ENCODE results near the gene RTP3. TPM values are rescaled to one million over a fixed set of nuclear protein-coding genes. Genes with fewer than 3 reads are reported as not detected.

RTP3 gene
- not detected in 2 replicates for total RNA-seq (2014; rRNA removed; shearing (Covaris generic))
- polyA plus RNA-seq (2015; cell fraction: cytosol; rRNA removed) = 0.15 and 0.24 TPM in 2 replicates
- not detected in 2 replicates for polyA plus RNA-seq (2015; cell fraction: nucleus; rRNA removed)

- no peak for DNase-seq (ENCODE audit: low read depth)
These were observed at the start of gene RTP3 for GRCh38 chr3:46497556-46498265. Gene RTP3, plus strand, starts transcription at chr3:46497976. Its CDS starts 87 bp downstream, at chr3:46498063.

GRCh38 chr3:46448721-46449120 lies 49.1 kb upstream of the RTP3 start:
- no peak for DNase-seq (ENCODE audit: low read depth)

GRCh38 chr3:46449755-46450552 lies 47.8 kb upstream of the RTP3 start:
- DNase-seq (ENCODE audit: low read depth) = no peak

- DNase-seq (ENCODE audit: low read depth) = no peak
These were observed 44.1 kb upstream of the RTP3 start for GRCh38 chr3:46453526-46454208.

GRCh38 chr3:46454209-46454595 lies 43.6 kb upstream of the RTP3 start:
- no peak for DNase-seq (ENCODE audit: low read depth)

GRCh38 chr3:46454606-46455005 lies 43.2 kb upstream of the RTP3 start:
- DNase-seq (ENCODE audit: low read depth) = no peak

- DNase-seq (ENCODE audit: low read depth) = no peak
These were observed 42.3 kb upstream of the RTP3 start for GRCh38 chr3:46455231-46456115.

GRCh38 chr3:46456118-46456517 lies 41.7 kb upstream of the RTP3 start:
- DNase-seq (ENCODE audit: low read depth) = no peak

GRCh38 chr3:46460051-46460450 lies 37.7 kb upstream of the RTP3 start:
- peak; percentile 61 for DNase-seq (ENCODE audit: low read depth)

GRCh38 chr3:46462111-46462510 lies 35.7 kb upstream of the RTP3 start:
- peak; percentile 52 for DNase-seq (ENCODE audit: low read depth)

GRCh38 chr3:46462511-46462910 lies 35.3 kb upstream of the RTP3 start:
- DNase-seq (ENCODE audit: low read depth) = peak; percentile 53

- no peak for DNase-seq (ENCODE audit: low read depth)
These were observed 34.5 kb upstream of the RTP3 start for GRCh38 chr3:46463120-46463867.

GRCh38 chr3:46463868-46464241 lies 33.9 kb upstream of the RTP3 start:
- DNase-seq (ENCODE audit: low read depth) = no peak

GRCh38 chr3:46464326-46465195 lies 33.2 kb upstream of the RTP3 start, which contains the start of gene LTF:
Gene LTF, minus strand, starts transcription at chr3:46464905. Its CDS starts 38 bp downstream, at chr3:46464867.
- DNase-seq (ENCODE audit: low read depth) = no peak

GRCh38 chr3:46465196-46465520 lies 32.6 kb upstream of the RTP3 start:
- DNase-seq (ENCODE audit: low read depth) = no peak

- DNase-seq (ENCODE audit: low read depth) = no peak
These were observed 31.5 kb upstream of the RTP3 start for GRCh38 chr3:46466273-46466672.

- no peak for DNase-seq (ENCODE audit: low read depth)
These were observed 30.8 kb upstream of the RTP3 start for GRCh38 chr3:46466871-46467403.

- DNase-seq (ENCODE audit: low read depth) = no peak
These were observed 30.2 kb upstream of the RTP3 start for GRCh38 chr3:46467562-46467961.

Data from HT1080 (cell line).